ENCODE data around the gene ACAP1. TPM values are rescaled to one million over a fixed set of nuclear protein-coding genes. Genes with fewer than 3 reads are reported as not detected.

ACAP1 gene
- total and polyA plus RNA-seq, 9 of the 15 experiments (the other 6 are each of a cell fraction or from before 2014, with no cell fraction given): 0.15 to 8.5 (median 2.4) TPM

GRCh38 chr17:7296189-7296861, 40.0 kb upstream of the ACAP1 start (continued):
- TF ChIP-seq USF1 (CRISPR knock-in tag; IDR thresholded peaks at IDR 0.05): peak; percentile 61; the same call in 1 of the 2 replicates
- TF ChIP-seq SMC3 (conservative IDR thresholded peaks at IDR 0.05; ENCODE audit: insufficient read depth, low read depth, low read length): peak; percentile 83
- TF ChIP-seq DEAF1 (CRISPR knock-in tag; IDR thresholded peaks at IDR 0.05): peak; percentile 81
- TF ChIP-seq ZNF184 (CRISPR knock-in tag; IDR thresholded peaks at IDR 0.05): no peak
- no peak for TF ChIP-seq ZNF143 (CRISPR knock-in tag; IDR thresholded peaks at IDR 0.05)
- TF ChIP-seq SFPQ (IDR thresholded peaks at IDR 0.05; ENCODE audit: low read depth, low read length): no peak
- no peak for TF ChIP-seq PURB (CRISPR knock-in tag; IDR thresholded peaks at IDR 0.05; ENCODE audit: low read depth)
- no peak for TF ChIP-seq ZNF224 (CRISPR knock-in tag; IDR thresholded peaks at IDR 0.05)
- no peak for TF ChIP-seq NCOA2 (IDR thresholded peaks at IDR 0.05; ENCODE audit: partially characterized antibody in 2 of 2)
- no peak for TF ChIP-seq DLX4 (CRISPR knock-in tag; IDR thresholded peaks at IDR 0.05)
- TF ChIP-seq ZNF395 (CRISPR knock-in tag; IDR thresholded peaks at IDR 0.05): no peak
- TF ChIP-seq NONO (IDR thresholded peaks at IDR 0.05; ENCODE audit: low read depth in 2 of 2, low read length in 1 of 2): 0 out of 4 replicates have a peak, but pooled peaks of 1 of the 2 experiments have one; percentile 32
- peak; percentile 93 for TF ChIP-seq HNRNPL (IDR thresholded peaks at IDR 0.05; ENCODE audit: low read depth, low read length)
- TF ChIP-seq ZNF436 (CRISPR knock-in tag; IDR thresholded peaks at IDR 0.05): no peak
- TF ChIP-seq NR4A1 (CRISPR knock-in tag; IDR thresholded peaks at IDR 0.05): no peak
- 0 out of 2 replicates have a peak, but pooled peaks have one; percentile 55 for TF ChIP-seq NR4A1 (tag; IDR thresholded peaks at IDR 0.05)
- peak in 1 of 2 experiments; percentile 63; a peak in 1 of 4 replicates for TF ChIP-seq TEAD1 (CRISPR knock-in tag; IDR thresholded peaks at IDR 0.05)
- TF ChIP-seq HOMEZ (CRISPR knock-in tag; IDR thresholded peaks at IDR 0.05): no peak
- peak; percentile 82 for TF ChIP-seq BHLHE40 (IDR thresholded peaks at IDR 0.05; ENCODE audit: low read length)

Data from K562 (cell line).